Right kidney (tissue), 1 donor: ENCODE results near the gene BLCAP.

Experiments
- DNase-seq: peaks from one replicate; pipeline ENCODE4 v3.0.0-alpha.2; 2016

The BLCAP gene

GRCh38 chr20:37531856-37532255 lies 4.2 kb upstream of the BLCAP start:
- no peak for DNase-seq

- DNase-seq = no peak
These were observed 3.0 kb upstream of the BLCAP start for GRCh38 chr20:37530696-37531095.

- no peak for DNase-seq
These were observed 2.4 kb upstream of the BLCAP start for GRCh38 chr20:37529968-37530600.

GRCh38 chr20:37529214-37529967 lies 1.7 kb upstream of the BLCAP start:
- DNase-seq = no peak

GRCh38 chr20:37528446-37529213 lies 954 bp upstream of the BLCAP start:
- no peak for DNase-seq

- DNase-seq = peak; percentile 53
These were observed 638 bp downstream of the BLCAP start for GRCh38 chr20:37526839-37527637.

GRCh38 chr20:37526238-37526838 lies 1.3 kb downstream of the BLCAP start:
- no peak for DNase-seq

GRCh38 chr20:37525810-37526209 lies 1.9 kb downstream of the BLCAP start:
- no peak for DNase-seq

- DNase-seq = no peak
These were observed 2.6 kb downstream of the BLCAP start for GRCh38 chr20:37524859-37525708.

GRCh38 chr20:37523911-37524700 lies 3.6 kb downstream of the BLCAP start:
- no peak for DNase-seq

GRCh38 chr20:37523012-37523391 lies 4.7 kb downstream of the BLCAP start:
- DNase-seq = no peak

GRCh38 chr20:37522260-37523011 lies 5.2 kb downstream of the BLCAP start:
- DNase-seq = no peak

- DNase-seq = peak; percentile 68
These were observed 6.5 kb downstream of the BLCAP start, which contains the start of gene NNAT for GRCh38 chr20:37521061-37521771. Gene NNAT (plus strand): TSS chr20:37521250. CDS start chr20:37521332, 82 bp downstream.

- DNase-seq = peak; percentile 42
These were observed 7.2 kb downstream of the BLCAP start for GRCh38 chr20:37520419-37520955.

- DNase-seq = peak; percentile 46
These were observed 7.9 kb downstream of the BLCAP start for GRCh38 chr20:37519508-37520418.

- peak; percentile 41 for DNase-seq
These were observed 8.8 kb downstream of the BLCAP start for GRCh38 chr20:37518606-37519507.
